ENCODE measurements around the gene C11orf71. TPM values are rescaled to one million over a fixed set of nuclear protein-coding genes. Genes with fewer than 3 reads are reported as not detected.

The C11orf71 gene
- total RNA-seq, 1 donor, result 3.5 TPM

DNA sequence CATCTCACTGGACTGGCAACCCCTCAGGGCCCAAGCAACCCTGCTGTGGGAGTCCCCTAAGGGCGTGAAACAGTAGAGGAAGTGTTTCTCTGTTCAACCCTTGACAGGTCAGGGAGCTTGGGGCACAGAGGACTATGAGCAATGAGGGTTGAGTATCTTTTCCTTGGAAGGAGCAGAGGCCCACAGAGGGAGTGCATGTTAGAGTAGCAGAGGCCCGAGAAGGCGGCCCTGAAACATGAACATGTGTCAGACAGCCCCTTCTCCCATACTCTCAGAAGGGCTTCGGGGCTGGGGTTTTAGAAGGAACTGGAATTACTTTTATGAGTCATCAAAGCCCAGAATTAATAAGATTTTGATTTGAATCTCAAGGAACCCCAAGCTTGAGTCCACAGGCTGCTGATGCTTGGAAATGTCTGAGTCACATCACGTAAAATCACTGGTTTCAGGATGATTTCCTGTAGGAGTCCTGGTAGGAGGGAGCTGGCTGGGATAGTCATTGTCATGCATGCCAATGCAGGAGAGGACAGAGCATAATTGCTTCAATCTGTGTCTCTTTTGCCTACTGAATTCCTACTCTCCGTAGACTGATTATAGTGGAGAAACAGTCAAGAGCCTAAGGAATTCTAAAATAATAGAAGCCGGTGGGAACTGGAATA, 22.6 kb downstream of the C11orf71 start:
- DNase-seq (ENCODE audit: low read depth), result peak; percentile 43

GRCh38 chr11:114375052-114375451, 25.3 kb downstream of the C11orf71 start:
- TF ChIP-seq CTCF (IDR thresholded peaks at IDR 0.05; ENCODE audit: insufficient read depth, low read depth, low read length), result no peak
- H3K4me3 ChIP-seq (ENCODE audit: low read depth, low read length), result no peak overlapping the region
- no peak for DNase-seq (ENCODE audit: low read depth)

More for the DNA sequence above, 22.6 kb downstream of the C11orf71 start:
- TF ChIP-seq CTCF (IDR thresholded peaks at IDR 0.05; ENCODE audit: insufficient read depth, low read depth, low read length), result no peak
- no peak overlapping the region for H3K4me3 ChIP-seq (ENCODE audit: low read depth, low read length)

- H3K4me3 ChIP-seq (ENCODE audit: low read depth, low read length), result no peak overlapping the region
- no peak for DNase-seq (ENCODE audit: low read depth)
- no peak for TF ChIP-seq CTCF (IDR thresholded peaks at IDR 0.05; ENCODE audit: insufficient read depth, low read depth, low read length)
These were observed 31.2 kb downstream of the C11orf71 start for GRCh38 chr11:114368918-114369680.

- no peak for DNase-seq (ENCODE audit: low read depth)
- no peak for TF ChIP-seq CTCF (IDR thresholded peaks at IDR 0.05; ENCODE audit: insufficient read depth, low read depth, low read length)
- H3K4me3 ChIP-seq (ENCODE audit: low read depth, low read length), result no peak overlapping the region
These were observed 32.9 kb downstream of the C11orf71 start for GRCh38 chr11:114367244-114367957.

GRCh38 chr11:114366331-114367243, 33.7 kb downstream of the C11orf71 start:
- DNase-seq (ENCODE audit: low read depth), result peak; percentile 49
- no peak for TF ChIP-seq CTCF (IDR thresholded peaks at IDR 0.05; ENCODE audit: insufficient read depth, low read depth, low read length)
- no peak overlapping the region for H3K4me3 ChIP-seq (ENCODE audit: low read depth, low read length)

DNA sequence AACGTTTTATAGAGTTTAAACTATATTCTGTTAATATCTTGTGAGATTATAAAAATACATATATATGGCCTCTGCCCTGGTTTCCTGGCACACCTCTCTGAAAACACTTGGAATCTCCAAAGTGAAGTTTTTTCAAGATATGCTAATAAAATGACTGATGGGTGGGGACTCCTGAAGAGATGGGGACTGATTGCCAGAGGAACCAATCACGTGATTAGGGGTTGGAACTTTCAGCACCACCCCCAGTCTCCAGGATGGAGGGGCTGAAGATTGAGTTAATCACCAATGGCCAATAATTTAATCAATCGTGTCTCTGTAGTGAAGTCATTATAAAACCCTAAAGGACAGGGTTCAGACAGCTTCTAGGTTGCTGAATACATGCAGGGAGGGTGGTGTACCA, 37.4 kb downstream of the C11orf71 start:
- no peak overlapping the region for H3K4me3 ChIP-seq (ENCODE audit: low read depth, low read length)
- DNase-seq (ENCODE audit: low read depth), result no peak
- no peak for TF ChIP-seq CTCF (IDR thresholded peaks at IDR 0.05; ENCODE audit: insufficient read depth, low read depth, low read length)

Data from fibroblast of villous mesenchyme (primary cell).